A172 (cell line): ENCODE data around the gene NFYA. TPM values are rescaled to one million over a fixed set of nuclear protein-coding genes. Genes with fewer than 3 reads are reported as not detected.
A peak's percentile ranks its signal among the peaks of the same experiment; 100 is the strongest.

Experiments
- DNase-seq: peaks from one replicate; pipeline ENCODE4 v3.0.0-alpha.2; 2015; ENCODE audit warnings: low spot score
- total RNA-seq: library from RNA; depleted of rRNA; stranded (reverse); fragments of >200 nt; shearing (Covaris generic); gene quantifications from 2 replicates; pipeline ENCODE4 v1.2.3, GENCODE V29; 2014

NFYA gene
- total RNA-seq, 1 experiment from 2014 or later: 12.9 TPM

- DNase-seq: peak; percentile 62
Observed at GRCh38 chr6:41073203-41073967, 611 bp downstream of the NFYA start.

- DNase-seq: peak; percentile 11
Observed at GRCh38 chr6:41073968-41074691, 1.4 kb downstream of the NFYA start.

GRCh38 chr6:41074692-41075436, 2.1 kb downstream of the NFYA start:
- DNase-seq: no peak

GRCh38 chr6:41075651-41076626, 3.2 kb downstream of the NFYA start:
- DNase-seq: no peak

GRCh38 chr6:41077536-41077935, 4.8 kb downstream of the NFYA start:
- no peak for DNase-seq

GRCh38 chr6:41078101-41078500, 5.3 kb downstream of the NFYA start:
- DNase-seq: no peak

- no peak for DNase-seq
Observed at GRCh38 chr6:41079080-41079479, 6.3 kb downstream of the NFYA start.

GRCh38 chr6:41080621-41081020, 7.8 kb downstream of the NFYA start:
- DNase-seq: no peak

GRCh38 chr6:41083072-41083471, 10.3 kb downstream of the NFYA start:
- no peak for DNase-seq

GRCh38 chr6:41085182-41085581, 12.4 kb downstream of the NFYA start:
- DNase-seq: no peak

- no peak for DNase-seq
Observed at GRCh38 chr6:41088451-41088850, 15.7 kb downstream of the NFYA start.

GRCh38 chr6:41090841-41091761, 18.3 kb downstream of the NFYA start:
- no peak for DNase-seq

GRCh38 chr6:41092421-41093140, 19.8 kb downstream of the NFYA start:
- peak; percentile 14 for DNase-seq

GRCh38 chr6:41093729-41094128, 21.0 kb downstream of the NFYA start:
- no peak for DNase-seq

- peak; percentile 66 for DNase-seq
Observed at GRCh38 chr6:41097467-41098090, 24.8 kb downstream of the NFYA start.

GRCh38 chr6:41098366-41098765, 25.6 kb downstream of the NFYA start:
- DNase-seq: no peak

GRCh38 chr6:41100871-41101287, 28.1 kb downstream of the NFYA start:
- no peak for DNase-seq

- DNase-seq: no peak
Observed at GRCh38 chr6:41103847-41104246, 31.1 kb downstream of the NFYA start.

GRCh38 chr6:41111017-41111416, 38.2 kb downstream of the NFYA start:
- DNase-seq: no peak
